ENCODE data around the gene ANKRD50. TPM values are rescaled to one million over a fixed set of nuclear protein-coding genes. Genes with fewer than 3 reads are reported as not detected.

Gene ANKRD50
- total and polyA plus RNA-seq, 2 of the 4 experiments (the other 2 are of a cell fraction), result 8.1 to 35.3 TPM

DNA sequence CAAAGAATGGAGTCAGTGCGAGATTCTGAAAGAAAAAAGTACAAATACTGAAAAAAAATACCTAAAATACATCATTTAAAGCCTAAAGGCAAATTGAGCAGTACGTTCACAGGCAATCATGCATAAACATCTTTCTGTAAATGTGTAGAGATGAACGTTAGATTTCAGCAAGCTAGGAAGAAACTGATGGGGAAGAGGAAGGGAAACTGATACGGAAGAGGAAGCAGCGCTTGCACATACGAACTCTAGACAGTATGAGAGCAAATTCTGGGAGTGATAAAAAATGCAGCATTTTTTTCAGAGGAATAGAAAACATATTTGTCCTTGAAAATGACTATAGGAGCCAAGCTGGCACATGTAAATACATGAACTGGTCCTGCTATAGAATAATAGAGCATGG lies 9.4 kb downstream of the ANKRD50 start:
- H2BK20ac ChIP-seq (ENCODE audit: low read depth, low read length), result no peak overlapping the region
- 90% methylated on average over 4 of the region's 6 CpGs; no CpG with 5 or more reads in 1 of the 2 experiments for WGBS, 2 experiments (ENCODE audit: extremely low coverage in 2 of 2, insufficient read length in 1 of 2)
- intact Hi-C loops (cut with micrococcal nuclease), result no loop called here

More for the DNA sequence above, 9.4 kb downstream of the ANKRD50 start:
- CTCF ChIA-PET, result no interaction called here
- no peak overlapping the region for H3K9ac ChIP-seq (ENCODE audit: low read depth, low read length)
- in situ Hi-C loops (cut with MboI; ENCODE audit: low sequenced_read_pairs) (no loop called here), dilution Hi-C loops (cut with HindIII; ENCODE audit: low sequenced_read_pairs, unreplicated experiment) (no loop called here)
- no peak overlapping the region for H4K91ac ChIP-seq (ENCODE audit: insufficient read depth, low read depth, low read length)
- H4K5ac ChIP-seq (ENCODE audit: low read depth, low read length), result no peak overlapping the region
- no peak overlapping the region for H4K8ac ChIP-seq (ENCODE audit: low read depth in 2 of 2, low read length in 2 of 2)
- no peak overlapping the region for H2AFZ ChIP-seq (replicated peaks; ENCODE audit: low read length, poor library complexity)
- no peak overlapping the region for H3K56ac ChIP-seq (ENCODE audit: extremely low read depth, insufficient read depth, low read length)
- H4K20me1 ChIP-seq (ENCODE audit: insufficient read depth, low read length), result 0 out of 2 replicates have a peak, but pooled peaks cover under 1% of the 10 kb centered on the region
- no peak overlapping the region for H3K23ac ChIP-seq (ENCODE audit: low read depth, low read length)
- BruUV-seq (replicated peaks), result no TSS peak
- no peak overlapping the region for H3K4ac ChIP-seq (ENCODE audit: low read depth, low read length)
- no peak overlapping the region for H3K14ac ChIP-seq (replicated peaks; ENCODE audit: low read depth, low read length)
- H3K27ac ChIP-seq (ENCODE audit: insufficient read depth, low read length), result no peak overlapping the region
- H2BK5ac ChIP-seq (ENCODE audit: low read depth, low read length, poor library complexity, severe bottlenecking), result no peak overlapping the region
- H3K18ac ChIP-seq (ENCODE audit: low read depth, low read length), result no peak overlapping the region
- no peak for TF ChIP-seq RAD21 (IDR thresholded peaks at IDR 0.05; ENCODE audit: low read length)
- TF ChIP-seq NFE2L2 (IDR thresholded peaks at IDR 0.05; ENCODE audit: low read depth, low read length), result no peak
- no peak for TF ChIP-seq MAZ (IDR thresholded peaks at IDR 0.05; ENCODE audit: borderline replicate concordance, low read depth, low read length)
- TF ChIP-seq, protein P1, sequence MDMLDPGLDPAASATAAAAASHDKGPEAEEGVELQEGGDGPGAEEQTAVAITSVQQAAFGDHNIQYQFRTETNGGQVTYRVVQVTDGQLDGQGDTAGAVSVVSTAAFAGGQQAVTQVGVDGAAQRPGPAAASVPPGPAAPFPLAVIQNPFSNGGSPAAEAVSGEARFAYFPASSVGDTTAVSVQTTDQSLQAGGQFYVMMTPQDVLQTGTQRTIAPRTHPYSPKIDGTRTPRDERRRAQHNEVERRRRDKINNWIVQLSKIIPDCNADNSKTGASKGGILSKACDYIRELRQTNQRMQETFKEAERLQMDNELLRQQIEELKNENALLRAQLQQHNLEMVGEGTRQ (IDR thresholded peaks at IDR 0.05; ENCODE audit: low read depth, low read length), result no peak
- no peak for TF ChIP-seq SMC3 (IDR thresholded peaks at IDR 0.05; ENCODE audit: low read depth, low read length)
- TF ChIP-seq MXI1 (IDR thresholded peaks at IDR 0.05; ENCODE audit: borderline replicate concordance, low read depth, low read length), result no peak
- no peak for TF ChIP-seq CTCF (conservative IDR thresholded peaks at IDR 0.05; ENCODE audit: low read depth, low read length)
- TF ChIP-seq POLR2A (IDR thresholded peaks at IDR 0.05; ENCODE audit: low read depth, low read length), result no peak
- H2AK5ac ChIP-seq (ENCODE audit: low read depth, low read length), result no peak overlapping the region
- no peak overlapping the region for H2BK120ac ChIP-seq (ENCODE audit: low read depth, low read length)
- H2BK15ac ChIP-seq (ENCODE audit: low read depth, low read length), result no peak overlapping the region
- H3K79me1 ChIP-seq (ENCODE audit: low read depth in 1 of 2, low read length in 2 of 2), result peaks cover 14 to 36% of the 10 kb centered on the region in 2 experiments
- ATAC-seq (ENCODE audit: low read depth) (no peak), DNase-seq (no peak)
- no peak overlapping the region for H3K4me3 ChIP-seq (ENCODE audit: insufficient read depth, low read depth, low read length)
- no peaks in the 10 kb centered on the region for H3K9me3 ChIP-seq (ENCODE audit: control insufficient read depth, insufficient read depth, low read length)
- no peaks in the 10 kb centered on the region; the same call in 1 of the 2 replicates for H3K9me1 ChIP-seq (ENCODE audit: insufficient read depth, low read length)
- no peaks in the 10 kb centered on the region for H3K4me1 ChIP-seq (ENCODE audit: control insufficient read depth, insufficient read depth, low read length)
- no peaks in the 10 kb centered on the region for H3K27me3 ChIP-seq (ENCODE audit: control insufficient read depth, insufficient read depth, low read length)
- POLR2A ChIA-PET (ENCODE audit: unreplicated experiment), result no interaction called here
- peaks cover 8% of the 10 kb centered on the region for H3K36me3 ChIP-seq (ENCODE audit: control insufficient read depth, insufficient read depth, low read length)
- H3K4me2 ChIP-seq (ENCODE audit: low read depth, low read length), result no peak overlapping the region
- H2AK9ac ChIP-seq (replicated peaks; ENCODE audit: low read depth, low read length, poor library complexity), result no peak overlapping the region

Measured in IMR-90 (cell line).